ENCODE data around the gene TBC1D7.

- TF ChIP-seq NFIC (IDR thresholded peaks at IDR 0.05; ENCODE audit: borderline replicate concordance) (no peak), EP300 (IDR thresholded peaks at IDR 0.05; ENCODE audit: borderline replicate concordance in 1 of 2, low read depth in 1 of 2, low read length in 1 of 2) (no peak), RAD21 (IDR thresholded peaks at IDR 0.05; ENCODE audit: low read length) (no peak), CTCF (IDR thresholded peaks at IDR 0.05) (no peak), SIN3A (IDR thresholded peaks at IDR 0.05; ENCODE audit: borderline replicate concordance, low read depth, low read length) (no peak), EZH2phosphoT487 (IDR thresholded peaks at IDR 0.05; ENCODE audit: borderline replicate concordance, low read depth) (no peak), MAX (IDR thresholded peaks at IDR 0.05; ENCODE audit: low read depth) (no peak), POLR2AphosphoS5 (IDR thresholded peaks at IDR 0.05; ENCODE audit: low read depth, low read length) (no peak), YY1 (IDR thresholded peaks at IDR 0.05; ENCODE audit: low read depth) (no peak), NRF1 (IDR thresholded peaks at IDR 0.05; ENCODE audit: low read depth, low read length) (no peak), FOSL2 (IDR thresholded peaks at IDR 0.05; ENCODE audit: borderline replicate concordance, low read depth) (no peak)
- TF ChIP-seq, protein P1, sequence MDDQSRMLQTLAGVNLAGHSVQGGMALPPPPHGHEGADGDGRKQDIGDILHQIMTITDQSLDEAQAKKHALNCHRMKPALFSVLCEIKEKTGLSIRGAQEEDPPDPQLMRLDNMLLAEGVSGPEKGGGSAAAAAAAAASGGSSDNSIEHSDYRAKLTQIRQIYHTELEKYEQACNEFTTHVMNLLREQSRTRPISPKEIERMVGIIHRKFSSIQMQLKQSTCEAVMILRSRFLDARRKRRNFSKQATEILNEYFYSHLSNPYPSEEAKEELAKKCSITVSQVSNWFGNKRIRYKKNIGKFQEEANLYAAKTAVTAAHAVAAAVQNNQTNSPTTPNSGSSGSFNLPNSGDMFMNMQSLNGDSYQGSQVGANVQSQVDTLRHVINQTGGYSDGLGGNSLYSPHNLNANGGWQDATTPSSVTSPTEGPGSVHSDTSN (IDR thresholded peaks at IDR 0.05): no peak
- TF ChIP-seq, protein P2, sequence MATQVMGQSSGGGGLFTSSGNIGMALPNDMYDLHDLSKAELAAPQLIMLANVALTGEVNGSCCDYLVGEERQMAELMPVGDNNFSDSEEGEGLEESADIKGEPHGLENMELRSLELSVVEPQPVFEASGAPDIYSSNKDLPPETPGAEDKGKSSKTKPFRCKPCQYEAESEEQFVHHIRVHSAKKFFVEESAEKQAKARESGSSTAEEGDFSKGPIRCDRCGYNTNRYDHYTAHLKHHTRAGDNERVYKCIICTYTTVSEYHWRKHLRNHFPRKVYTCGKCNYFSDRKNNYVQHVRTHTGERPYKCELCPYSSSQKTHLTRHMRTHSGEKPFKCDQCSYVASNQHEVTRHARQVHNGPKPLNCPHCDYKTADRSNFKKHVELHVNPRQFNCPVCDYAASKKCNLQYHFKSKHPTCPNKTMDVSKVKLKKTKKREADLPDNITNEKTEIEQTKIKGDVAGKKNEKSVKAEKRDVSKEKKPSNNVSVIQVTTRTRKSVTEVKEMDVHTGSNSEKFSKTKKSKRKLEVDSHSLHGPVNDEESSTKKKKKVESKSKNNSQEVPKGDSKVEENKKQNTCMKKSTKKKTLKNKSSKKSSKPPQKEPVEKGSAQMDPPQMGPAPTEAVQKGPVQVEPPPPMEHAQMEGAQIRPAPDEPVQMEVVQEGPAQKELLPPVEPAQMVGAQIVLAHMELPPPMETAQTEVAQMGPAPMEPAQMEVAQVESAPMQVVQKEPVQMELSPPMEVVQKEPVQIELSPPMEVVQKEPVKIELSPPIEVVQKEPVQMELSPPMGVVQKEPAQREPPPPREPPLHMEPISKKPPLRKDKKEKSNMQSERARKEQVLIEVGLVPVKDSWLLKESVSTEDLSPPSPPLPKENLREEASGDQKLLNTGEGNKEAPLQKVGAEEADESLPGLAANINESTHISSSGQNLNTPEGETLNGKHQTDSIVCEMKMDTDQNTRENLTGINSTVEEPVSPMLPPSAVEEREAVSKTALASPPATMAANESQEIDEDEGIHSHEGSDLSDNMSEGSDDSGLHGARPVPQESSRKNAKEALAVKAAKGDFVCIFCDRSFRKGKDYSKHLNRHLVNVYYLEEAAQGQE (IDR thresholded peaks at IDR 0.05; ENCODE audit: low read depth, low read length): no peak
These were observed 43.7 kb downstream of the TBC1D7 start for GRCh38 chr6:13284646-13285045.

Data from SK-N-SH (cell line).